Stomach smooth muscle (tissue), 2 donors: ENCODE data around the gene NNMT.

Source experiments
- H3K27ac ChIP-seq: one replicate; pipeline ENCODE4 v1.7.0; 2013; ENCODE audit warnings: mild to moderate bottlenecking, low read length, inconsistent platforms
- H3K27me3 ChIP-seq, 2 donors: one replicate each; pipeline ENCODE4 v1.7.0; 2013; ENCODE audit warnings: low read length in 2 of 2; ENCODE audit not compliant: insufficient read depth in 2 of 2, control insufficient read depth in 1 of 2
- H3K36me3 ChIP-seq, 2 donors: one replicate each; pipeline ENCODE4 v1.7.0; 2013; ENCODE audit warnings: low read length in 2 of 2; ENCODE audit not compliant: control insufficient read depth in 2 of 2, insufficient read depth in 2 of 2
- H3K4me1 ChIP-seq: one replicate; pipeline ENCODE4 v1.7.0; 2013; ENCODE audit warnings: low read length; ENCODE audit not compliant: control insufficient read depth, insufficient read depth
- H3K4me3 ChIP-seq, 2 donors: one replicate each; pipeline ENCODE4 v1.7.0; 2013; ENCODE audit warnings: low read length in 2 of 2
- H3K9ac ChIP-seq, 2 donors: one replicate each; pipeline ENCODE4 v1.7.0; 2013; ENCODE audit warnings: low read length in 2 of 2, mild to moderate bottlenecking in 1 of 2
- H3K9me3 ChIP-seq, 2 donors: one replicate each; pipeline ENCODE4 v1.7.0; 2013; ENCODE audit warnings: low read length in 2 of 2; ENCODE audit not compliant: control insufficient read depth in 2 of 2
- donor health status: healthy.
- donor health status: Pancreatic carcinoma.

The NNMT gene

GRCh38 chr11:114275280-114275679, 20.9 kb upstream of the NNMT start:
- Histone ChIP-seq H3K36me3 (no peaks in the 10 kb centered on the region), H3K4me1 (peaks cover 2% of the 10 kb centered on the region), H3K27me3 (peaks cover 4 to 5% of the 10 kb centered on the region in 2 donors), H3K9me3 (no peaks in the 10 kb centered on the region), H3K4me3 (no peak overlapping the region), H3K9ac (no peak overlapping the region), H3K27ac (no peak overlapping the region)

DNA sequence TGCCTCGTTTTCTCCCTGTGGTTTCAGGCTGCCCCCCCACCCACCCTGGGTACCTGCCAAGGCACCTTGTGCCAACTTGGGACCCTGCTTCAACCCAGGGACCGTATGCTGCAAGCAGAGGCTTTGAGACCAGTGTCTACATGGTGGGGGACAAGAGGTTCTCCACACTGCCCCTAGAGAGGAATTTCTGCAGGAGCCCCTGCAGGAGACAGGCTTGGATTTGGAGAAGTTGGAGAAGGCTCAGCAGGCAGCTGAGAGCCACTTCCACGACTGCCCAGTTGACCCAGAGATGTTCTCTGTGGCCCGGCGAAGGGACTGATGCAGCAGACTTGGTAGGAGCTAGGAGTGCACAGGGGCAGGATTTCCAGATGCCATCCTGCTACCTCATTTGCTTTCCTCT, 20.1 kb upstream of the NNMT start:
- peaks cover 10% of the 10 kb centered on the region for H3K4me1 ChIP-seq
- H3K9me3 ChIP-seq, result no peaks in the 10 kb centered on the region
- peaks cover 4 to 5% of the 10 kb centered on the region in 2 donors for H3K27me3 ChIP-seq
- H3K4me3 ChIP-seq, result no peak overlapping the region
- H3K9ac ChIP-seq, result no peak overlapping the region
- no peak overlapping the region for H3K27ac ChIP-seq
- H3K36me3 ChIP-seq, result no peaks in the 10 kb centered on the region

DNA sequence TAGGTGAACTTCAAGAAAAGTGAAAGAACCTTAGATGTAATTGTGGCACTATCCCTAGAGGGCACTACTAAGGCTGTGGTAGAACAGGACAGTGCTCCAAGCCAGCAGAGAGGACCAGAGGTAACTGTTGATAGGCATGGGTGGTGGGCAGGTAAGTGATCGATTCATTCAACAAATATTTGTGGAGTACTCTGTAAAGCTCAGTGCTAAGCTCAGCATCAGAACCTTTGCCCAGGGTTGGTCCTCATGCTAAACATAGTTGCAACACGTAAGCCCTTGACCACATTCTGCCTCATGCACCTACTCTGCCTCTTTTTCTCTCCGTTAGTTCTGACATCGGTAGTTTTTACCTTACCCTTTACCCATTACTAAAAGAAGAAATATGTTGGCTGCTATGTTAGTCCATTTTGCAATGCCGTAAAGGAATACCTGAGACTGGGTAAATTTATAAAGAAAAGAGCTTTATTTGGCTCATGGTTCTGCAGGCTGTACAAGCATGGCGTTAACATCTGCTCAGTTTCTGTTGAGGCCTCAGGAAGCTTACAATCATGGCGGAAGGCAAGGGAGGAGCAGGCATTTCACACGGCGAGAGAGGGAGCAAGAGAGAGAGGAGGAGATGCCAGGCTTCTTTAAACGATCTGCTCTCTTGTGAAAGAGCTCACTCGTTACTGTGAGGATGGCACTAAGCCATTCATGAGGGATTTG, 18.4 kb upstream of the NNMT start:
- H3K9ac ChIP-seq, result no peak overlapping the region
- H3K4me1 ChIP-seq, result peaks cover 10% of the 10 kb centered on the region
- H3K36me3 ChIP-seq, result no peaks in the 10 kb centered on the region
- no peaks in the 10 kb centered on the region for H3K9me3 ChIP-seq
- H3K27ac ChIP-seq, result no peak overlapping the region
- H3K4me3 ChIP-seq, result no peak overlapping the region
- peaks cover 4% of the 10 kb centered on the region in 2 donors for H3K27me3 ChIP-seq

DNA sequence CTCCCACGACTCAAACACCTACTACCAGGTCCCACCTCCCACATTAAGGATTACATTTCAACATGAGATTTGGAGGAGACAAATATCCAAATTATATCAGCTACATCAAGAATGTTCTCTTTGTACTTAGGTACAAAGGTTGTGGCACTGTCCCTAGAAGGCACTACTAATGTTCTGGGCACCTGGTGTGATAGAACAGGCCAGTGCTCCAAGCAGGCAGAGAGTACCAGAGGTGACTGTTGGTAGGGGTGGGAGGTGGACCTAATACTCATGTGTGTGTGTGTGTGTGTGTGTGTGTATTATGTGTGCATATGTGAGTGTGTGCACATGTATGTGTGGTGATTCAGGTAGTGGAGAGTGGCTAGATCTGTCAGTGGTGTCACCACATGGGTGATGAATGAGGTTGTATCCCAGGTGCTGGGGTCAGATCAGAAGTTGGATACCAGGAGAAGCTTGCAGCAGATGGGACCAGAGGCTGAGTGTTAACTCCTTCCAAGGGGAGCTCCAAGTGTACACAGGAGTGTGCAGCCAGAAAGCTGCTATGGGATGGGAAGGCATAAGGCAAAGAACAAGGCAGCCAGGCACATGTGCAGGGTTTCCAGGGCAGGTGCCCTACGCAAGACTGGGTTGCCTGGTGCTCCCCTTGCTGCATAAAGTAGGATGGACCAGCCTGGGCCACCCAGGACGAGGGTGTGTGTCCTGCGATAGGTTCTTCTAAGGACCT, 17.7 kb upstream of the NNMT start:
- Histone ChIP-seq H3K27me3 (peaks cover 3 to 4% of the 10 kb centered on the region in 2 donors), H3K9ac (no peak overlapping the region), H3K4me3 (no peak overlapping the region), H3K9me3 (no peaks in the 10 kb centered on the region), H3K36me3 (no peaks in the 10 kb centered on the region), H3K4me1 (peaks cover 10% of the 10 kb centered on the region), H3K27ac (no peak overlapping the region)

DNA sequence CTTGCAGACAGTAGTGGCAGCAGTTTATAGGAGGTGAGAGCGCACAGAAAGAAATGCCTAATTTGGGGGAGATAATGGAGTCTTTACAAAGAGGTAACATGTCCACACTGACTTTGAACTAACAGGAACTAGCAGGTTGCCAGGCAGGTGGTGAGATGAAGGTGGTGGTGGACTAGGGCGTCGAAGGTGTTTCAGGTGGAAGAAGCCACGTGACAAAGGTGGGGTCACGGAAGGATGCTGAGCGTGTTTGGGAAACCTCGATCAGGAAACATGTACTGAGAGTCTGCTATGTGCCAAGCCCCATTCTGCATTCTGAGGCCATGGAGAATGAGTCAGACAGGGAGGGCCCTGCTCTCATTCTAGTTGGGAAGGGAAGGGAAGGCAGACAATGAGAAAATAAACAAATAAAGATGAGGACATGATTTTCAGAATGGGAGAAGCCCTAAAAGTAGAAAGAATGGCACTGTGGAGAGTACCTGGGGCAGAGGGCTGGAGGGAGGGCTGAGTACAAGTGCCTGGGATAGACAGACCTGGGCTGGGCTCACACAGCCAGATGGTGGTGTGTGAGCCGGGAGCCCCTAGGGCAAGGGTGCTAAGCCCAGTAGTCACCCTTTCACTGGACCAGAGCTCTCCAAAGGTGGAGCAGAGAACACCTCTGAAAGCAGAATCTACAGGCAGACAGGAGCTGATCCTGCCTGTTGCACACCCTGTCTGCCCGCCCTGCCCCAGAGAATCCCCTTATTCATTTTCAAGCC, 16.2 kb upstream of the NNMT start:
- H3K9ac ChIP-seq, result no peak overlapping the region
- no peaks in the 10 kb centered on the region for H3K9me3 ChIP-seq
- peaks cover 10% of the 10 kb centered on the region for H3K4me1 ChIP-seq
- H3K27me3 ChIP-seq, result peaks cover 3 to 4% of the 10 kb centered on the region in 2 donors
- H3K27ac ChIP-seq, result no peak overlapping the region
- H3K36me3 ChIP-seq, result no peaks in the 10 kb centered on the region
- no peak overlapping the region for H3K4me3 ChIP-seq

GRCh38 chr11:114280696-114281095, 15.5 kb upstream of the NNMT start:
- Histone ChIP-seq H3K9ac (no peak overlapping the region), H3K9me3 (no peaks in the 10 kb centered on the region), H3K27me3 (no peaks in the 10 kb centered on the region), H3K4me3 (no peak overlapping the region), H3K27ac (no peak overlapping the region), H3K36me3 (no peaks in the 10 kb centered on the region), H3K4me1 (peaks cover 10% of the 10 kb centered on the region)

DNA sequence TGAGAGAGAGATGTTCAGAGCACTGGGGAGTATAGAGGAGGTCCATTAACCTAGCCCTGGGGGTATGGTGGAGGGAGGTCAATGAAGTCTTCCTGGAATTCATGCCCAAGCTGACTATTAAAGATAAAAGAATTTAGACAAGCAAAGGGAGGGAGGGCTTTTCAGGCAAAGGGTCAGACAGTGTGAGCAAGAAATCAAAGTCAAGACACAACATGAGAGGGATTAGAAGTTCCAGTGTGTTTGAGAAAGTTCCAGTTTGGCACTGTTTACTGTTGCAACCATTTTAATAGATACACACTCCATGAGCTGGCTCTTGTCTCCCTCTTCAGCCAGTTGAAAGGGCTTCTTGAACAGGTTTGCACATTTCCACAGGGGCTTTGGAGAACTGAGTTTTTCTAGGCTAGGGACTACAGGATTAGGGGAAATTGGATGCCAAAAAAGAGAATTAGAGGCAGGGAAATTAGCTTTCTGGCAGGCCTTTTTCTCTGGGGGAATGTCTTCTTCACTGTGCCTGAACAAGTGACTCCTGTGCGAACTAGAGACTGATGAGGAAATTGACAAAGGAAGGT, 14.7 kb upstream of the NNMT start:
- no peaks in the 10 kb centered on the region for H3K9me3 ChIP-seq
- H3K4me3 ChIP-seq, result no peak overlapping the region
- peaks cover 10% of the 10 kb centered on the region for H3K4me1 ChIP-seq
- no peak overlapping the region for H3K27ac ChIP-seq
- H3K9ac ChIP-seq, result no peak overlapping the region
- no peaks in the 10 kb centered on the region for H3K27me3 ChIP-seq
- H3K36me3 ChIP-seq, result no peaks in the 10 kb centered on the region

DNA sequence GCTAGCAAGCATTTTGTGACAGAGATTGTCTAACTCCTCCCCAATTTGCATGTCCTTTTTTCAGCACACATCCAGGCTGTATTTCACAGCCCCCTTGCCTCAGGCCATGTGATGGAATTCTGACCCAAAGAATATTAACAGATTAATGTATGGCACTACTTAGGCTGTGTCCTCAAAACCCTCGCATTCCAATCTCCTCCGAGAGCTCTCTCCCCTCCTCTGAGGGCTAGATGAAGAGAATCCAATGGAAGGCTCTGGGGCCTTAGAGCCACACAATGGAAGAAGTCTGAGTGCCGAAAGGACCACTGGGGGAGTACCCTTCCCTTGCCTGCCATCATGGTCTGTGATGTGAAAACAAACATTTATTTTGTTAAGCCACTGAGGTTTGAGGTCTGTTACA, 13.7 kb upstream of the NNMT start:
- Histone ChIP-seq H3K9ac (no peak overlapping the region), H3K4me3 (no peak overlapping the region), H3K4me1 (peaks cover 10% of the 10 kb centered on the region), H3K27ac (no peak overlapping the region), H3K27me3 (no peaks in the 10 kb centered on the region), H3K9me3 (no peaks in the 10 kb centered on the region), H3K36me3 (no peaks in the 10 kb centered on the region)

GRCh38 chr11:114283422-114283821, 12.8 kb upstream of the NNMT start:
- no peak overlapping the region for H3K27ac ChIP-seq
- peaks cover 10% of the 10 kb centered on the region for H3K4me1 ChIP-seq
- H3K27me3 ChIP-seq, result no peaks in the 10 kb centered on the region
- no peaks in the 10 kb centered on the region for H3K36me3 ChIP-seq
- no peaks in the 10 kb centered on the region for H3K9me3 ChIP-seq
- H3K4me3 ChIP-seq, result no peak overlapping the region
- H3K9ac ChIP-seq, result no peak overlapping the region

DNA sequence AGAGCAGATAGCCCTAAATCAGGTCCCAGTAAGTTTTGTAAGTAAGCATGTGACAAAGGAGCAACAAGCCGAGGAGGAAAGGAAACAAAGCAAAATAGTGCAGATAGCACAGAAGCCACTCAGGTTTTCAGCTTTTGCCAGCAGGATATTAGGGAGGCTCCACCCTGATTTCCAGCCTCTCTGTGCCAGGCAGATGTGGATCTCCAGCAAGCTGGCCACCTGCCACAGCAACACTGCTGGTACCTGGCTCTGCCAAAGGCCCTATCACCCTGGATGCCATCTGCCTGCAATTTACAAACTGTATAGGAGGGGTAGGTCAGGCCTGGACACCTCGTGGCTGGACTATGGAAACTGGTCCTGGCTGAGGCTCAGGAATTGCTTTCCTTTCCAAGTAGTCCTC, 12.2 kb upstream of the NNMT start:
- no peak overlapping the region for H3K4me3 ChIP-seq
- H3K36me3 ChIP-seq, result no peaks in the 10 kb centered on the region
- no peaks in the 10 kb centered on the region for H3K9me3 ChIP-seq
- no peak overlapping the region for H3K9ac ChIP-seq
- peaks cover 10% of the 10 kb centered on the region for H3K4me1 ChIP-seq
- H3K27ac ChIP-seq, result no peak overlapping the region
- H3K27me3 ChIP-seq, result no peaks in the 10 kb centered on the region
